ENCODE measurements around the gene PGRMC2. TPM values are rescaled to one million over a fixed set of nuclear protein-coding genes. Genes with fewer than 3 reads are reported as not detected.

The PGRMC2 gene
- total and polyA plus RNA-seq, 2 donors (not counting 1 experiment from before 2014, with no cell fraction given), result 30.4 to 95.6 TPM

GRCh38 chr4:128295255-128295654 lies 7.6 kb upstream of the PGRMC2 start:
- TF ChIP-seq EZH2 (IDR thresholded peaks at IDR 0.05; ENCODE audit: low read length, missing control alignments) (no peak), CTCF (conservative IDR thresholded peaks at IDR 0.05 in 1 of 2, IDR thresholded peaks at IDR 0.05 in 1 of 2; ENCODE audit: low read depth in 1 of 2, low read length in 2 of 2) (no peak)
- Histone ChIP-seq H3K4me3 (replicated peaks in 1 of 4; ENCODE audit: control extremely low read depth in 1 of 4, insufficient read depth in 1 of 4, low read depth in 3 of 4, low read length in 4 of 4) (no peak overlapping the region), H4K20me1 (ENCODE audit: control insufficient read depth, extremely low read depth, insufficient read depth, low read length) (no peaks in the 10 kb centered on the region), H2AFZ (ENCODE audit: low read length) (no peak overlapping the region), H3K79me2 (ENCODE audit: control insufficient read depth, insufficient read depth, low read length) (no peaks in the 10 kb centered on the region), H3K27me3 (ENCODE audit: control insufficient read depth, insufficient read depth, low read length) (no peaks in the 10 kb centered on the region), H3K4me1 (ENCODE audit: control insufficient read depth, extremely low read depth, insufficient read depth, low read length) (no peaks in the 10 kb centered on the region), H3K27ac (ENCODE audit: insufficient read depth, low read length) (no peak overlapping the region), H3K9me3 (ENCODE audit: control insufficient read depth, insufficient read depth, low read depth, low read length) (no peaks in the 10 kb centered on the region), H3K36me3 (ENCODE audit: control insufficient read depth, insufficient read depth, low read length) (no peaks in the 10 kb centered on the region), H3K9ac (ENCODE audit: insufficient read depth, low read length) (no peak overlapping the region), H3K4me2 (ENCODE audit: extremely low read depth, insufficient read depth, low read length) (no peak overlapping the region)
- DNase-seq (ENCODE audit: low read depth in 2 of 2), result no peak

GRCh38 chr4:128294464-128294863 lies 6.9 kb upstream of the PGRMC2 start:
- H3K9ac ChIP-seq (ENCODE audit: insufficient read depth, low read length), result no peak overlapping the region
- DNase-seq (ENCODE audit: low read depth in 2 of 2), result no peak
- no peaks in the 10 kb centered on the region for H4K20me1 ChIP-seq (ENCODE audit: control insufficient read depth, extremely low read depth, insufficient read depth, low read length)
- H3K4me2 ChIP-seq (ENCODE audit: extremely low read depth, insufficient read depth, low read length), result no peak overlapping the region
- H3K27ac ChIP-seq (ENCODE audit: insufficient read depth, low read length), result no peak overlapping the region
- H3K36me3 ChIP-seq (ENCODE audit: control insufficient read depth, insufficient read depth, low read length), result no peaks in the 10 kb centered on the region
- no peaks in the 10 kb centered on the region for H3K79me2 ChIP-seq (ENCODE audit: control insufficient read depth, insufficient read depth, low read length)
- H3K4me3 ChIP-seq (replicated peaks in 1 of 4; ENCODE audit: control extremely low read depth in 1 of 4, insufficient read depth in 1 of 4, low read depth in 3 of 4, low read length in 4 of 4), result no peak overlapping the region
- H2AFZ ChIP-seq (ENCODE audit: low read length), result no peak overlapping the region
- H3K9me3 ChIP-seq (ENCODE audit: control insufficient read depth, insufficient read depth, low read depth, low read length), result no peaks in the 10 kb centered on the region
- H3K4me1 ChIP-seq (ENCODE audit: control insufficient read depth, extremely low read depth, insufficient read depth, low read length), result no peaks in the 10 kb centered on the region
- H3K27me3 ChIP-seq (ENCODE audit: control insufficient read depth, insufficient read depth, low read length), result no peaks in the 10 kb centered on the region
- TF ChIP-seq CTCF (conservative IDR thresholded peaks at IDR 0.05 in 1 of 2, IDR thresholded peaks at IDR 0.05 in 1 of 2; ENCODE audit: low read depth in 1 of 2, low read length in 2 of 2), result no peak
- TF ChIP-seq EZH2 (IDR thresholded peaks at IDR 0.05; ENCODE audit: low read length, missing control alignments), result no peak

GRCh38 chr4:128292349-128292748 lies 4.7 kb upstream of the PGRMC2 start:
- Histone ChIP-seq H3K27ac (ENCODE audit: insufficient read depth, low read length) (no peak overlapping the region), H3K79me2 (ENCODE audit: control insufficient read depth, insufficient read depth, low read length) (peaks cover 2% of the 10 kb centered on the region), H3K27me3 (ENCODE audit: control insufficient read depth, insufficient read depth, low read length) (no peaks in the 10 kb centered on the region), H3K4me3 (replicated peaks in 1 of 4; ENCODE audit: control extremely low read depth in 1 of 4, insufficient read depth in 1 of 4, low read depth in 3 of 4, low read length in 4 of 4) (no peak overlapping the region), H3K36me3 (ENCODE audit: control insufficient read depth, insufficient read depth, low read length) (no peaks in the 10 kb centered on the region), H3K9ac (ENCODE audit: insufficient read depth, low read length) (no peak overlapping the region), H3K9me3 (ENCODE audit: control insufficient read depth, insufficient read depth, low read depth, low read length) (no peaks in the 10 kb centered on the region), H3K4me2 (ENCODE audit: extremely low read depth, insufficient read depth, low read length) (no peak overlapping the region), H3K4me1 (ENCODE audit: control insufficient read depth, extremely low read depth, insufficient read depth, low read length) (peaks cover 2% of the 10 kb centered on the region), H2AFZ (ENCODE audit: low read length) (no peak overlapping the region), H4K20me1 (ENCODE audit: control insufficient read depth, extremely low read depth, insufficient read depth, low read length) (no peaks in the 10 kb centered on the region)
- no peak for TF ChIP-seq CTCF (conservative IDR thresholded peaks at IDR 0.05 in 1 of 2, IDR thresholded peaks at IDR 0.05 in 1 of 2; ENCODE audit: low read depth in 1 of 2, low read length in 2 of 2)
- DNase-seq (ENCODE audit: low read depth in 2 of 2), result no peak
